HEK293 (cell line): Measurements from ENCODE around the gene GLT1D1.

ENCODE experiments used
- CTCF ChIA-PET: fragments of 350-600 bp; formaldehyde crosslinking; extraction: SDS; loops from one replicate; lab custom pipeline; 2021; ENCODE audit warnings: antibody characterized with exemption; lab: Yijun Ruan, JAX
- POLR2A ChIA-PET: fragments of 300-600 bp; formaldehyde crosslinking; extraction: SDS; loops from one replicate; lab custom pipeline; 2020; ENCODE audit warnings: antibody characterized with exemption, inconsistent platforms; lab: Yijun Ruan, JAX
- H3K27ac ChIP-seq: fragments of 200-500 bp; sonication (Bioruptor generic); 2 replicates; pipeline ENCODE4 v1.5.1; 2014; ENCODE audit warnings: low read depth, low read length, control low read depth, inconsistent platforms; ENCODE audit errors: extremely low read depth
- H3K36me3 ChIP-seq, 2 experiments: fragments of 200-500 bp in 1 of 2; sonication (Bioruptor generic) in 1 of 2; 1 replicate in 1 of 2; 2 replicates in 1 of 2; pipeline ENCODE4 v1.5.1; 2014 to 2017; ENCODE audit warnings: inconsistent platforms in 2 of 2, low read length in 2 of 2; ENCODE audit not compliant: control insufficient read depth in 2 of 2, insufficient read depth in 1 of 2
- H3K4me1 ChIP-seq: fragments of 200-500 bp; sonication (Bioruptor generic); 2 replicates; pipeline ENCODE4 v1.5.1; 2014; ENCODE audit warnings: mild to moderate bottlenecking, low read length, inconsistent platforms; ENCODE audit not compliant: control insufficient read depth, insufficient read depth
- H3K4me3 ChIP-seq: 2 replicates; pipeline ENCODE4 v1.5.1; 2011; ENCODE audit warnings: low read depth, mild to moderate bottlenecking, control low read depth, low read length, moderate library complexity
- H3K9me3 ChIP-seq: fragments of 200-500 bp; sonication (Bioruptor generic); 2 replicates; pipeline ENCODE4 v1.5.1; 2014; ENCODE audit warnings: low read depth, low read length, inconsistent platforms; ENCODE audit not compliant: control insufficient read depth, insufficient read depth
- GLI4 ChIP-seq: fragments of 450-650 bp; formaldehyde crosslinking; IDR thresholded peaks from 2 replicates; pipeline ENCODE4 v1.5.1; 2016; ENCODE audit warnings: missing biosample characterization, missing genetic modification characterization
- PRDM1 ChIP-seq: fragments of 450-650 bp; formaldehyde crosslinking; IDR thresholded peaks from 2 replicates; pipeline ENCODE4; 2016; ENCODE audit warnings: missing biosample characterization, missing genetic modification characterization
- REPIN1 ChIP-seq: fragments of 450-650 bp; formaldehyde crosslinking; IDR thresholded peaks from 2 replicates; pipeline ENCODE4 v1.5.1; 2017; ENCODE audit warnings: missing biosample characterization, missing genetic modification characterization, low read depth
- SP3 ChIP-seq: fragments of 450-650 bp; formaldehyde crosslinking; IDR thresholded peaks from 2 replicates; pipeline ENCODE4 v1.5.1; 2016; ENCODE audit warnings: missing biosample characterization, missing genetic modification characterization
- YY2 ChIP-seq: fragments of 450-650 bp; formaldehyde crosslinking; IDR thresholded peaks from 2 replicates; pipeline ENCODE4 v1.5.1; 2016; ENCODE audit warnings: missing biosample characterization, missing genetic modification characterization
- ZBTB20 ChIP-seq: fragments of 450-650 bp; formaldehyde crosslinking; IDR thresholded peaks from 2 replicates; pipeline ENCODE4 v1.5.1; 2016; ENCODE audit warnings: missing biosample characterization, missing genetic modification characterization
- ZNF114 ChIP-seq: fragments of 450-650 bp; formaldehyde crosslinking; IDR thresholded peaks from 2 replicates; pipeline ENCODE4 v1.5.0; 2017; ENCODE audit warnings: missing biosample characterization, missing genetic modification characterization
- ZNF133 ChIP-seq: fragments of 450-650 bp; formaldehyde crosslinking; IDR thresholded peaks from 2 replicates; pipeline ENCODE4 v1.5.1; 2016; ENCODE audit warnings: missing biosample characterization, missing genetic modification characterization
- ZNF16 ChIP-seq: fragments of 450-650 bp; formaldehyde crosslinking; IDR thresholded peaks from 2 replicates; pipeline ENCODE4 v1.5.1; 2016; ENCODE audit warnings: low read depth, missing biosample characterization, missing genetic modification characterization
- ZNF19 ChIP-seq: fragments of 450-650 bp; formaldehyde crosslinking; IDR thresholded peaks from 2 replicates; pipeline ENCODE4; 2016; ENCODE audit warnings: missing biosample characterization, missing genetic modification characterization, low read depth
- ZNF211 ChIP-seq: fragments of 450-650 bp; formaldehyde crosslinking; IDR thresholded peaks from 2 replicates; pipeline ENCODE4 v1.5.1; 2016; ENCODE audit warnings: low read depth, missing biosample characterization, missing genetic modification characterization
- ZNF274 ChIP-seq, 2 experiments: fragments of 200-500 bp in 1 of 2; fragments of 450-650 bp in 1 of 2; sonication (Bioruptor generic) in 1 of 2; formaldehyde crosslinking in 1 of 2; IDR thresholded peaks; 2 replicates each; pipeline versions ENCODE4 v1.5.1 to v1.6.1; 2014 to 2016; ENCODE audit warnings: borderline replicate concordance in 1 of 2, inconsistent platforms in 1 of 2, low read length in 1 of 2, missing biosample characterization in 1 of 2, missing genetic modification characterization in 1 of 2
- ZNF624 ChIP-seq: fragments of 450-650 bp; formaldehyde crosslinking; IDR thresholded peaks from 2 replicates; pipeline ENCODE4 v1.5.1; 2017; ENCODE audit warnings: missing biosample characterization, missing genetic modification characterization
- ZNF792 ChIP-seq: fragments of 450-650 bp; formaldehyde crosslinking; IDR thresholded peaks from 2 replicates; pipeline ENCODE4 v1.5.1; 2016; ENCODE audit warnings: missing biosample characterization, missing genetic modification characterization
- ZNF830 ChIP-seq: fragments of 450-650 bp; IDR thresholded peaks from 2 replicates; pipeline ENCODE4 v1.5.0; 2018; ENCODE audit warnings: missing biosample characterization, missing genetic modification characterization, low read depth, mild to moderate bottlenecking, moderate library complexity
- TF ChIP-seq, protein P1 (sequence below): fragments of 450-650 bp; formaldehyde crosslinking; IDR thresholded peaks from 2 replicates; pipeline ENCODE4 v1.5.1; 2016; ENCODE audit warnings: missing biosample characterization, missing genetic modification characterization
- TF ChIP-seq, protein P2 (sequence below): fragments of 450-650 bp; formaldehyde crosslinking; conservative IDR thresholded peaks from 2 replicates; pipeline ENCODE4 v1.5.1; 2016; ENCODE audit warnings: low read depth, missing biosample characterization, missing genetic modification characterization
- TF ChIP-seq, protein P3 (sequence below): fragments of 450-650 bp; formaldehyde crosslinking; IDR thresholded peaks from 2 replicates; pipeline ENCODE4 v1.5.1; 2016; ENCODE audit warnings: missing biosample characterization, missing genetic modification characterization

Gene GLT1D1

DNA sequence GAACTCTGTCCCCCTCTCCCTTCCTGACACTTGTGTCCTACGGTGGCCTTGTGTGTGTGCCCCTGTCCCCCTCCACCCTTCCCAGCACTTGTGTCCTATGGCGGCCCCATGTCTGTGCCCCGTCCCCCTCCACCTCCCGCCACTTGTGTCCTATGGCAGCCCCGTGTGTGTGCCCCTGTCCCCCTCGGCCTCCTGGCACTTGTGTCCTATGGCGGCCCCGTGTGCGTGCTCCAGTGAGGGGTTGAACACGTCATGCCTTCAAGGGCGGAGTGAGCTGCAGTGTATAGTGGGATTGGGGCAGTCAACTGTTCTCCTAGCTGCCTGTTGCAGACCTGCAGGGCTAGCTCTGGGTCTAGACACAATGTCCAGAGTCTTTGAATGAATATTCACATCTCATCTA is 108.7 kb downstream of the GLT1D1 start:
- ChIA-PET POLR2A (no interaction called here), CTCF (no interaction called here)
- Histone ChIP-seq H3K9me3 (no peaks in the 10 kb centered on the region), H3K27ac (no peak overlapping the region), H3K36me3 (no peaks in the 10 kb centered on the region), H3K4me3 (no peak overlapping the region), H3K4me1 (no peaks in the 10 kb centered on the region)
- TF ChIP-seq YY2 (tag by site-specific recombination) (no peak), ZBTB20 (tag by site-specific recombination) (no peak), ZNF211 (tag by site-specific recombination) (no peak), PRDM1 (tag by site-specific recombination) (no peak), REPIN1 (no peak), ZNF114 (tag by site-specific recombination) (no peak), ZNF624 (tag by site-specific recombination) (no peak), ZNF19 (no peak)

DNA sequence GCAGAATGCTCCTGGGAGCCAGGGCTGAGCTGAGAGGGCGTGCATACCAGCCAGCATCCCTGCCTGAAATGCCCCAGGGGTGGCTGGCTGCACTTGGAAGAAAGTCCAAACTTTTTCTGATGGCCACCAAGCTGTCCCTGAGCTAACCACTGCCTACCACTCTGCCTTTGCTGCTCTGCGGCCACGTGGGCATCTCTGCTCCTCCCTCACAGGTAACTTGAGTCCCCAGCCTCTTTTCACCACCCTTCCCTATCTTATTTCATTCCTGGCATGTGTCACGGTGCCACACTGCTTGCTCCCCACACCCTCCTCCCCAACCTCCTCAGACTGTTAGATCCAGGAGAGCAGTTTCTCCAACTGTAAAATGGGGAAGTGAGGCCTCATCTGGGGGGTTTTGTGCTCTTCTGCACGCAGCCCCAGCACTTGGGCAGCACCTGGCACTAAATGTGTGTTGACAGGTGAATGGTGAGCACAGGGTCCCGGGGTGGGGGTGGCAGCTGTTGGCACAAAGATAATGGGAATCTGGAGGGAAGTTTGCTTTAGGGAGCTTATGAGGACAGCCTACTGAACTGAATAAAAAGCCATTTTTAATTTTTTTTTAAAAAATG is 113.0 kb downstream of the GLT1D1 start:
- H3K36me3 ChIP-seq = no peaks in the 10 kb centered on the region
- ChIA-PET POLR2A (interaction anchor here (0.6 kb wide), 1 partner anchor 1506 kb away, joined by 12 read pairs; no protein-coding TSS in a partner anchor), CTCF (interaction anchor here (0.6 to 1.1 kb wide), 3 partner anchors 9 to 1048 kb away, joined by 3 to 4 read pairs (median 3); no protein-coding TSS in a partner anchor)
- H3K4me1 ChIP-seq = no peaks in the 10 kb centered on the region
- H3K9me3 ChIP-seq = no peaks in the 10 kb centered on the region
- H3K4me3 ChIP-seq = no peak overlapping the region
- no peak for TF ChIP-seq ZNF830
- no peak for TF ChIP-seq ZNF792 (tag by site-specific recombination)
- TF ChIP-seq, protein P1, sequence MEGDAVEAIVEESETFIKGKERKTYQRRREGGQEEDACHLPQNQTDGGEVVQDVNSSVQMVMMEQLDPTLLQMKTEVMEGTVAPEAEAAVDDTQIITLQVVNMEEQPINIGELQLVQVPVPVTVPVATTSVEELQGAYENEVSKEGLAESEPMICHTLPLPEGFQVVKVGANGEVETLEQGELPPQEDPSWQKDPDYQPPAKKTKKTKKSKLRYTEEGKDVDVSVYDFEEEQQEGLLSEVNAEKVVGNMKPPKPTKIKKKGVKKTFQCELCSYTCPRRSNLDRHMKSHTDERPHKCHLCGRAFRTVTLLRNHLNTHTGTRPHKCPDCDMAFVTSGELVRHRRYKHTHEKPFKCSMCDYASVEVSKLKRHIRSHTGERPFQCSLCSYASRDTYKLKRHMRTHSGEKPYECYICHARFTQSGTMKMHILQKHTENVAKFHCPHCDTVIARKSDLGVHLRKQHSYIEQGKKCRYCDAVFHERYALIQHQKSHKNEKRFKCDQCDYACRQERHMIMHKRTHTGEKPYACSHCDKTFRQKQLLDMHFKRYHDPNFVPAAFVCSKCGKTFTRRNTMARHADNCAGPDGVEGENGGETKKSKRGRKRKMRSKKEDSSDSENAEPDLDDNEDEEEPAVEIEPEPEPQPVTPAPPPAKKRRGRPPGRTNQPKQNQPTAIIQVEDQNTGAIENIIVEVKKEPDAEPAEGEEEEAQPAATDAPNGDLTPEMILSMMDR (tag by site-specific recombination) = no peak
- TF ChIP-seq SP3 (tag by site-specific recombination) = no peak
- no peak for TF ChIP-seq ZNF274 (IDR thresholded peaks at IDR 0.05; ENCODE audit: low read length)
- no peak for TF ChIP-seq ZNF274 (tag by site-specific recombination; IDR thresholded peaks at IDR 0.05; ENCODE audit: borderline replicate concordance)
- no peak for TF ChIP-seq ZNF133 (tag by site-specific recombination)
- TF ChIP-seq GLI4 = no peak
- TF ChIP-seq, protein P2, sequence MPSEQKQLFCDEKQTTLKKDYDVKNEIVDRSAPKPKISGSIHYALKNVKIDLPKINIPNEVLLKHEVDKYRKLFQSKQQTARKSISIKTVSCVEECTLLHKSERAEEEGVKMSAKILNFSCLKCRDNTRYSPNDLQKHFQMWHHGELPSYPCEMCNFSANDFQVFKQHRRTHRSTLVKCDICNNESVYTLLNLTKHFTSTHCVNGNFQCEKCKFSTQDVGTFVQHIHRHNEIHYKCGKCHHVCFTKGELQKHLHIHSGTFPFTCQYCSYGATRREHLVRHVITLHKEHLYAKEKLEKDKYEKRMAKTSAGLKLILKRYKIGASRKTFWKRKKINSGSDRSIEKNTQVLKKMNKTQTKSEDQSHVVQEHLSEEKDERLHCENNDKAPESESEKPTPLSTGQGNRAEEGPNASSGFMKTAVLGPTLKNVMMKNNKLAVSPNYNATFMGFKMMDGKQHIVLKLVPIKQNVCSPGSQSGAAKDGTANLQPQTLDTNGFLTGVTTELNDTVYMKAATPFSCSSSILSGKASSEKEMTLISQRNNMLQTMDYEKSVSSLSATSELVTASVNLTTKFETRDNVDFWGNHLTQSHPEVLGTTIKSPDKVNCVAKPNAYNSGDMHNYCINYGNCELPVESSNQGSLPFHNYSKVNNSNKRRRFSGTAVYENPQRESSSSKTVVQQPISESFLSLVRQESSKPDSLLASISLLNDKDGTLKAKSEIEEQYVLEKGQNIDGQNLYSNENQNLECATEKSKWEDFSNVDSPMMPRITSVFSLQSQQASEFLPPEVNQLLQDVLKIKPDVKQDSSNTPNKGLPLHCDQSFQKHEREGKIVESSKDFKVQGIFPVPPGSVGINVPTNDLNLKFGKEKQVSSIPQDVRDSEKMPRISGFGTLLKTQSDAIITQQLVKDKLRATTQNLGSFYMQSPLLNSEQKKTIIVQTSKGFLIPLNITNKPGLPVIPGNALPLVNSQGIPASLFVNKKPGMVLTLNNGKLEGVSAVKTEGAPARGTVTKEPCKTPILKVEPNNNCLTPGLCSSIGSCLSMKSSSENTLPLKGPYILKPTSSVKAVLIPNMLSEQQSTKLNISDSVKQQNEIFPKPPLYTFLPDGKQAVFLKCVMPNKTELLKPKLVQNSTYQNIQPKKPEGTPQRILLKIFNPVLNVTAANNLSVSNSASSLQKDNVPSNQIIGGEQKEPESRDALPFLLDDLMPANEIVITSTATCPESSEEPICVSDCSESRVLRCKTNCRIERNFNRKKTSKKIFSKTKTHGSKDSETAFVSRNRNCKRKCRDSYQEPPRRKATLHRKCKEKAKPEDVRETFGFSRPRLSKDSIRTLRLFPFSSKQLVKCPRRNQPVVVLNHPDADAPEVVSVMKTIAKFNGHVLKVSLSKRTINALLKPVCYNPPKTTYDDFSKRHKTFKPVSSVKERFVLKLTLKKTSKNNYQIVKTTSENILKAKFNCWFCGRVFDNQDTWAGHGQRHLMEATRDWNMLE (tag by site-specific recombination) = no peak
- TF ChIP-seq ZNF16 (tag by site-specific recombination) = no peak
- TF ChIP-seq, protein P3, sequence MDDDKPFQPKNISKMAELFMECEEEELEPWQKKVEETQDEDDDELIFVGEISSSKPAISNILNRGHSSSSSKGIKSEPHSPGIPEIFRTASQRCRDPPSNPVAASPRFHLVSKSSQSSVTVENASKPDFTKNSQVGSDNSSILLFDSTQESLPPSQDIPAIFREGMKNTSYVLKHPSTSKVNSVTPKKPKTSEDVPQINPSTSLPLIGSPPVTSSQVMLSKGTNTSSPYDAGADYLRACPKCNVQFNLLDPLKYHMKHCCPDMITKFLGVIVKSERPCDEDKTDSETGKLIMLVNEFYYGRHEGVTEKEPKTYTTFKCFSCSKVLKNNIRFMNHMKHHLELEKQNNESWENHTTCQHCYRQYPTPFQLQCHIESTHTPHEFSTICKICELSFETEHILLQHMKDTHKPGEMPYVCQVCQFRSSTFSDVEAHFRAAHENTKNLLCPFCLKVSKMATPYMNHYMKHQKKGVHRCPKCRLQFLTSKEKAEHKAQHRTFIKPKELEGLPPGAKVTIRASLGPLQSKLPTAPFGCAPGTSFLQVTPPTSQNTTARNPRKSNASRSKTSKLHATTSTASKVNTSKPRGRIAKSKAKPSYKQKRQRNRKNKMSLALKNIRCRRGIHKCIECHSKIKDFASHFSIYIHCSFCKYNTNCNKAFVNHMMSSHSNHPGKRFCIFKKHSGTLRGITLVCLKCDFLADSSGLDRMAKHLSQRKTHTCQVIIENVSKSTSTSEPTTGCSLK (tag by site-specific recombination) = no peak
- no peak overlapping the region for H3K27ac ChIP-seq
